HPDE6-E6E7 (cell line): Measurements from ENCODE around the gene DLGAP1.

Experiments used
- DNase-seq: peaks from one replicate; pipeline ENCODE4 v3.0.0; 2011; ENCODE audit warnings: missing footprints; ENCODE audit errors: extremely low spot score

Gene DLGAP1

GRCh38 chr18:3538954-3539617, 916.0 kb downstream of the DLGAP1 start:
- no peak for DNase-seq

- DNase-seq = no peak
Observed at GRCh38 chr18:3538456-3538855, 916.7 kb downstream of the DLGAP1 start.

GRCh38 chr18:3530807-3531206, 924.3 kb downstream of the DLGAP1 start:
- no peak for DNase-seq

DNA sequence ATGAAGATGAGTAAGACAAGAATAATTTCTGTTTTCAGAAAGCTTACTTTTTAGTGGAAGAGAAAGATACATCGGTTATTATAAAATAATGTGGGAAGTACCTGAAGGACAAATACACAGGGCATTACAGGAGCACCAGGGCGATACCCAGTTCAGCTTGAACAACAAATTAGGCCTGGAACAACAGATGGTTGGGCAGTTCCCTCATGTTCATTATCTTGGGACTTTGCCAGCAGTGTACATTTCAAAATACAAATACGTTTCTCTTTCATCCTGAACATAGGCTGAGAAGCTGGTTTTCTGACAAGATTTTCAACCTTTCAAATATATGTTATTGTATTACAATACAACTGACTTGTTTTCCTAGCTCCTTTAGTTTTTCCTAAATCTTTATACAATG, 925.5 kb downstream of the DLGAP1 start:
- no peak for DNase-seq

DNA sequence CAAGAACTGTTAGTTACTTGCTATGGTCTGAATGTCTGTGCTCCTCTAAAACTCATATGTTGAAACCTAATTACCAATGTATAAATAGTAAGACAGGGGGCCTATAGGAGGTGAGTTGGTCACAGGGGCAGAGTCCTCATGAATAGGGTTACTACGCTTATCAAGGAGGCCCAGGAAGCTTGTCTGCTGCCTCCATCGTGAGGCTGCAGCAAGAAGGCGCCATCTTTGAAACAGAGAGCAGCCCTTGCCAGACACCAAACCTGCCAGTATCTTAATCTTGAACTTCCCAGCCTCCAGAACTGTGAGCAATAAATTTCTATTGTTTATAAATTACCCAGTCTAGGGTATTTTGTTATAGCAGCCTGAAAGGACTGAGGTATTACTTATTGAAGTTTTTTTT, 926.0 kb downstream of the DLGAP1 start:
- DNase-seq = no peak

- no peak for DNase-seq
Observed at GRCh38 chr18:3528231-3528630, 926.9 kb downstream of the DLGAP1 start.

- no peak for DNase-seq
Observed at GRCh38 chr18:3526421-3527354, 928.4 kb downstream of the DLGAP1 start.

- DNase-seq = no peak
Observed at GRCh38 chr18:3525870-3526420, 929.2 kb downstream of the DLGAP1 start.

- DNase-seq = no peak
Observed at GRCh38 chr18:3524706-3525105, 930.4 kb downstream of the DLGAP1 start.

DNA sequence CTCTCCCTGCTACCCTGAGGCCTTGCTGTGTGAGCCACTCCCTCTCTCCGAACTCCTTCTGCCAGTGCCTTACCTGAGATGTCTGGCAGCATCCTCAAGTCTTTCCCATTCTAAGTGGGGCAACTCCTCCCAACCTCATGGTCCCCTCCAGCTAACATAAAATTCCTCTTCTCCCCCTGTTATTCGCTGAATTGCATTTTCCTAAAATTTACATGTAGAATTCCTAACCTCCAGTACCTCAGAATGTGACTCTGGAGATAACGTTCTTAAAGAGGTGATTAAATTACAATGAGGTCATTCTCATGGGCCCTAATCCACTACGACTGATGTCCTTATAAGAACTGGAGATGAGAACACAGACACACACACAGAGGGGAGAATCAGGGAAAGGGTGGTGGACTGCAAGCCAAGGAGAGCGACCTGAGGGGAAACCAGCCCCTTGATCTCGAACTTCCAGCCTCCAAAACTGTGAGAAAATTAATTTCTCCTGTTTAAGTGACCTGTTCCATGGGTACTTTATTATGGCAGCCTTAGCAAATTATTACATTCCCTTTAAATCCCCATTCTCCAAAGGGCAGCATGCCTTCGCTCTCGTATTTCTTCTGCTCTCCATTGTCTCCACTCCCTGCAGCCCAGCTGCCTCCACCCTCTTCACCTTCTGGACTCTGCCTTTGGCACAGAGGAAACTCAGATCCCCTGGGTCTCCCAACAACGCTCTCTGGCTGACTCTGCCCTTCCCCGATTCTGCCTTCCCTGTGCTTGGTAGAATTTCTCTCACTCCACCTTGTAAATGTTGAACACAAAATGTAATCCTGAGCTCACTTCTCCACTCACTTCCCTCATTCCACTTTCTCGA, 934.6 kb downstream of the DLGAP1 start:
- DNase-seq = no peak

GRCh38 chr18:3514312-3515216, 940.5 kb downstream of the DLGAP1 start:
- no peak for DNase-seq

GRCh38 chr18:3513481-3513880, 941.6 kb downstream of the DLGAP1 start:
- DNase-seq = no peak

DNA sequence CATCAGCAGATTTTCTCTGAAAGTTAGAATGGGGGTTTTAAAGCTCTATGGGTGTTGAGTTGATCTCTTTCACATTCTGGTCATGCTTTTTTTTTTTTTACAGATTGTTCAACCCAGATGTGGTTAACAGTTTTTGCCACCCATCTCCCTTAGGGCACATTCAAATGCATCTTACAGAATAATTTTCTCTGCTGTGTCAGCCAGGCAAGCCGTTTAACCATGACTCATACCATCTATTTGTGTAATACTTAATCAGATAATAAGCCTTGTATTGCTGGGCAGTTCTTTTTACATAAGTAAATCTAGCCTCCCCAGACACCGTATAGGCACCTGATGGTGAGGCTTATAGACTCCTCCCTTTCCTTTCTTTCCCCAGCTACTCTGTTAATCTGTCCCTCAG, 943.1 kb downstream of the DLGAP1 start:
- DNase-seq = peak; percentile 76

GRCh38 chr18:3510896-3511295, 944.2 kb downstream of the DLGAP1 start:
- no peak for DNase-seq

DNA sequence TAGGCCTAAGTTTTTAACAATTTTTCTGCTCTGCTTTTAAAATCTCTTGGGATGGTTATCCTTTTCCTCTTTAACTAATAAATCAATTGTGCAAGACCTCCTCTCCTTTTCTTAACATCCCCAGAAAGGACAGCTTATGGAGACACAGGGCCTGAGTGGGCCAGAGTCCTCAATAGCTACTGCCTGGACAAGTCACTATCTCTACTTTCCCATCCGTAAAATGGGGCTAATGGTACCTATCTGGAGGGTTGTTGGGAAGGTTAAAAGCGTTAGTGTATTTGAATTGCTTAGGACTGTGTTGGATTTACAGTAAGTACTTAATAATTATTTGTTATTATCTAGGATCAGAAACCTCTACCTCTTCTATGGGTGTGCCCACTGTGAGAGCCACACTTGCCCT, 945.1 kb downstream of the DLGAP1 start:
- no peak for DNase-seq

DNA sequence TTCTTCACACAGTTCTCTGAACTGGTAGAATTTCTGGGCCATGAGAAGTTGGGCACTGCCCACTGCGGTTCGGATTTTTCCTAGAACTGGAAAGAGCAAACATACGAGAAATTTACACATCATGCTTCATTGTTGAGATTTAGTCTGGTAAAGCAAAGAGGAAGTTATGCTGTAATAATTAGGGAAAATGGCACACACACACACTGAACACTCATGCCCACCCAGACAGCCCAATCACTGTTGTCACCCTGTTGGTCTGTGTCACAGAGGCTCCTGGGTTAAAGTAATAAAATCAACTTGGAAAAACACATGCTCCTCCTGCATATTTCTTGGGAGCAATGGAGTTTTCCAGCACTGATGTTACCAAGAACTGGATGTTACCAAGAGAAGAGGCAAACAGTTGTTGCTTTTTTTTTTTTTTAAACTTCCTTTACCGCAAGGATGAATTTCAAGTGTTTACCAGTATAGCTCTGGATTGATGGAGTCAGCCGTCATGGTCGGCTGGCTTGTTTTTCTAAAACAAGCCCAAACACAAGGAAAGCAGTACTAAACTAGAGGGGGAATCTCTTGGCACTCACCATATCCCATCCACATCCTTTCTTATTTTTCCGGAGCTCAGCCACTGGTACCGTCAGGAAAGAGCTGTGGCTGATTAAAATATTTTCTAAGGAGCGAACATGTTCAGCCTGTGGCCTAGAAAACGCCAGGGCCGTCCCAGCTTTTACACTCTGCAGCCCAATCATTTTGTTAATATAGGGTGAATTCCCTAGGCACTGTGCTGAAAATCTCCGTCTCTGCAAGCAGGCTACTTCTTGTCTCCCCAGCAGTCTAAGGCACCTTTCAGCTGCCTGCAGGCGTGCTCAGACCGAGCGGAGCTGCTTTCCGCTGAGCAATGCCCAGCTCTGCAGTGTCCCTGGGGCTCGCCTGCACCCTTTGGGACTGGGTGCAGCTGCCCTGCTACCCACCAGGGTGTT, 946.2 kb downstream of the DLGAP1 start:
- no peak for DNase-seq

GRCh38 chr18:3504637-3505036, 950.5 kb downstream of the DLGAP1 start:
- DNase-seq = no peak

DNA sequence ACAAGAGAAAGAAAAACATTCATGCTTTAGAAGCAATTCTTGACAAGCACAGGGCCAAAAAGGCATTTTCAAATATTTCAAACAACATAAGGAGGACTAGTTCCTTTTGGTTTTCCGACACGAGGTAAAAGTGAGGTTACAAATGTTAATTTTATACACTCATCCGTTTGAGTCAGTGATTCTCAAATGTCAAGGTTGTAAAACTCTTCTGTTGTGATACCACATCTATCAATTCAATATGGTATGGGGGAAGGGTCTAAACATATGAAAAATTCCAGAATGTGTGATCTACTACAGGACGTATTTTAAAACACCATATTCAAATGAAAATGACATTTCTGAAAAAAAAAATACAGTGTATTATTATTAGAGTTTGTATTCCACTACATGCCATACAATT, 952.5 kb downstream of the DLGAP1 start:
- DNase-seq = no peak

DNA sequence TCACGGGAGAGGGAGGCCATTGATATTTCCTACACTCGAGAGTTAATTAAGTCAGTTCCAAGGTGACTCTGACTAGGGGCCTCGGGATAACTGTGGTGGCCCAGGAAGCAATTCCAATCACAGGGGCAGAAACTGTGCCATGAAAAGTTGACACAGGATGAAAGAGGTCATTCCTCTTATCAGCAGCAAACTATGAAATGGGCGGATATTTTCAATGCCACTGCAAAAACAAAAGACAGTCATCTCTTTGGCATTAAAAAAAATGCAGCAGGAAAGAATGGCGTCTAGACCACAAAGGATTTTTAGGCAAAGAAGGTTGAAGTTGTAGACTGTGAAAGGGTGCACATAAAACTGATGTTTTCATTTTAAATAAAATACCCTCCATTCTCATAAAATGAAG, 955.1 kb downstream of the DLGAP1 start:
- DNase-seq = no peak

DNA sequence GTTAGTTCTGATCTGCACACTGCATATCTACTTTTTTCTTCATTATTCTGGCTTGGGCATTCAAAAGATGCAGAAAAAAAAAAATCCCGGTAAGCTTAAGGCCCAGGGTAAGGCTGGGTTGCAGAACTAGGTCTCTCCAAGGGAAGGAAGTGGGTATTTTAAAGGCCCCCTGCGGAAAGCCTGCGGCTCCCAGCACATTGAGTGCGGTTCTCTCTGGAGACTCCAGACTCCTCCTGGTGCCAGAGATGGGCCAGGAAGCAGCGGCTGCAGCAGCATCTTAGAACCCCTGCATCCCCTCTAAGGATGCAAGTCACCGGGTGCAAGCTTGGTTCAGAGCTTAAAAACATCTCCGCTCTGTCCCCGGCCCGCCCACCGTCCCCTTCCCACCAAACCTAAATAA, 955.6 kb downstream of the DLGAP1 start:
- no peak for DNase-seq
